Astrocyte of the cerebellum (primary cell): ENCODE data around the gene LDAF1.
"Not testable (repeated sequence)": the region's sequence is repeated elsewhere in the genome, so short reads cannot be mapped to it uniquely, and the experiment has no call there.

Experiments used
- DNase-seq: peaks from one replicate; pipeline ENCODE4 v3.0.0-alpha.2; 2011; ENCODE audit warnings: low read depth
- H3K4me3 ChIP-seq: 2 replicates; pipeline ENCODE4 v1.5.1; 2011; ENCODE audit warnings: mild to moderate bottlenecking, low read depth, low read length, moderate library complexity
- CTCF ChIP-seq: IDR thresholded peaks from 2 replicates; pipeline ENCODE4 v1.5.1; 2012; ENCODE audit warnings: low read length, low read depth, moderate library complexity, mild to moderate bottlenecking; ENCODE audit errors: missing control alignments
- in situ Hi-C: cut with HindIII; loops from 2 replicates; pipeline ENCODE4 v1.10.0; 2017; ENCODE audit warnings: low sequenced_read_pairs

Gene LDAF1

DNA sequence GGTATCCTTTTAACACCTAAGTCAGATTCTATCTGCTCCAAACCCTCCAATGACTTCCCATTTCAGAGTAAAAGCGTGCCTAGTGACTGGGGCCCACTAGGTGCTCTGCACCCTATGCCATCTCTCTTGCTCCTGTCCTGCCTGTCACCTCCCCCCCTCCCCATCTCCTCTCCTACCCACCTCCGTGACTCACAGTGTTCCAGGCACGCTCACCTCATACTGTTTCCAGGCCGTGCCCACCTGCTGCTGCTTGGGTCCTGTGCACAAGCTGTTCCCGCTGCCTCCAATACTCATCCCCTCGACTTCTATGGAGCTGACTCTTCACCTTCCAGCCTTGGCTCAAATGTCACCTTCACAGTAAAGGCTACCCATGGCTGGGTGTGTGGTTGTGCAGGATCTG, 29.5 kb upstream of the LDAF1 start:
- H3K4me3 ChIP-seq = no peak overlapping the region
- in situ Hi-C loops = no loop called here
- no peak for DNase-seq
- TF ChIP-seq CTCF = no peak

GRCh38 chr16:21130811-21131210, 27.7 kb upstream of the LDAF1 start:
- DNase-seq = no peak
- no peak overlapping the region for H3K4me3 ChIP-seq
- no peak for TF ChIP-seq CTCF
- in situ Hi-C loops = no loop called here

DNA sequence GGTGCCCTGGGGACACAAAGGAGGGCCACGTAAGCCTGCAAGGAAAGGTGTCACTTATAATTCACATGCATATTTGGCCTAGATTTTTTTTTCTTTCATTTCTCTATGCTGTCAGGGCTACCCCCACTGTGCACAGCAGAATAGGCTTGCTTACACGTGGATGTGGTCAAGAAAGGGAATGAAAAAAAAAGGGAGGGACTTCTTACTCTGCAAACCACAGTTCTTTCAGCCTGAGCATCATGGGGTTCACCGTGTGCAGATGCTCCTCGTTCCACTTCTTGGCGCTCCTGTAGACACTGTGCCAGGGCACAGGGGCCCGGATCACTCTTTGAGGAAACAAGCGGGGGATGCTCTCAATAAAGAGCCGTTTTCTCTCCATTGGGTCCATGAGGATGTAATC, 24.4 kb upstream of the LDAF1 start:
- no peak for TF ChIP-seq CTCF
- in situ Hi-C loops = no loop called here
- no peak for DNase-seq
- H3K4me3 ChIP-seq = no peak overlapping the region

DNA sequence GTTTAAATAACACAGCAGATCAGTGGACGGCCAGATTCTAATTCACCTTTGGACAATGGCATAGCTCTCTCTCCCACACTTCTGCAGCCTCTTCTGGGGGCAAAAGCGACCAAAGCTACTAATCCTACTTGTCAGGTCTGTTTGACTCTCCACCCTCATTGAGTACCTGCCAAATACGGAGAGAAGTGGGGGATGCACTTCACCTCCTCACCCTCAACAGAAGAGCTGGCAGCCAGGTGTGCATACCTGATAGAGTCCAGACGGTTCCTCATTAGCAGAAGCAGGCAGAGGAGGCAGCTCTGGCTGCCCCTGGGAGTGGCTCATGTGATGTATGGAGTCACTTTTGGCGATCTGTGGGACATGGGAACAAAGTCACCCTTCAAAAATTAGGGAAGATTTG, 12.7 kb upstream of the LDAF1 start:
- no peak for DNase-seq
- in situ Hi-C loops = no loop called here
- TF ChIP-seq CTCF = no peak
- no peak overlapping the region for H3K4me3 ChIP-seq

DNA sequence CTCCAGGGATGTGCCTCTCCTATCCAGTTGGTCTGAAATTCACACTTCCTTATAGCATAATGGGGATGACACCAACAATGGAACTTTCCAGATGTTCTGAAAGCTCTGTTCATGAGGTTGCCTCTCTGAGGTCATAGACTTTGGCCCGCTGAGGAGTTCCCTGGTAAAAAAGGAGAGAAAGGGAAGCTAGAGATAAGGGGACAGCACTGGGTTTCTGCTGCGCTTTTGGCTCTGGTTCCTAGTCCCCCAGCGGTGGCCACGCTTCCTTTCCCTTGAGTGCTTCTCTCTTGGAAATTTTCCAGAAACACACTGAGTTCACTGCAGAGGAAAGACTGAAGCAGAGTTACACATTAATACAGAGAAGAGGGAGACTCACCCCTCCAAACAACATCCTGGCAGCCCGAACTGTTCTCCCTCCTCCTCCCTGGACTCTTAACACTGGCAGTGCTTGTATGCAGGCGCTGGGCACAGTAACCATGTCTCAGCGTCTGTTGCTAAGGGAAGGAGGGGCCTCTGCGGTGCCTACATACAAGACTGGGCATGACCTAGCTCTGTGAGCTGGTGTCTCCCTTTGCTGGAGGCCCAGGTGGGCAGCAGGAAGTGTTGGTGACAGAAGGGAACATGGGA, 8.0 kb upstream of the LDAF1 start, which contains the start of gene DNAH3:
Gene DNAH3, minus strand, starts transcription at position 472 of the 627 bp plus-strand sequence. CDS start 527 bp downstream, outside the sequence.
- H3K4me3 ChIP-seq = no peak within 1 kb of the TSS
- DNase-seq = no peak
- in situ Hi-C loops = no loop called here
- TF ChIP-seq CTCF = no peak

GRCh38 chr16:21152160-21153030, 6.1 kb upstream of the LDAF1 start:
- H3K4me3 ChIP-seq, in situ Hi-C loops, DNase-seq: not testable (repeated sequence)

DNA sequence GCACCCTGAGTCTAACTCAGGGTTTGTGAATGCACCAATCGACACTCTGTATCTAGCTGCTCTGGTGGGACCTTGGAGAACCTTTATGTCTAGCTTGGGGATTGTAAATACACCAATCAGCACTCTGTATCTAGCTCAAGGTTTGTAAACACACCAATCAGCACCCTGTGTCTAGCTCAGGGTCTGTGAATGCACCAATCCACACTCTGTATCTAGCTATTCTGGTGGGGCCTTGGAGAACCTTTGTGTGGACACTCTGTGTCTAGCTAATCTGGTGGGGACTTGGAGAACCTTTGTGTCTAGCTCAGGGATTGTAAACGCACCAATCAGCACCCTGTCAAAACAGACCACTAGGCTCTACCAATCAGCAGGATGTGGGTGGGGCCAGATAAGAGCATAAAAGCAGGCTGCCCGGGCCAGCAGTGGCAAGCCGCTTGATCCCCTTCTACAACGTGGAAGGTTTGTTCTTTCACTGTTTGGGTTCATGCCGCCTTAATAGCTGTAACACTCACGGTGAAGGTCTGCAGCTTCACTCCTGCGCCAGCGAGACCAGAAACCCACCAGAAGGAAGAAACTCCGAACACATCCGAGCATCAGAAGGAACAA, 5.2 kb upstream of the LDAF1 start:
- in situ Hi-C loops = not testable (repeated sequence)

DNA sequence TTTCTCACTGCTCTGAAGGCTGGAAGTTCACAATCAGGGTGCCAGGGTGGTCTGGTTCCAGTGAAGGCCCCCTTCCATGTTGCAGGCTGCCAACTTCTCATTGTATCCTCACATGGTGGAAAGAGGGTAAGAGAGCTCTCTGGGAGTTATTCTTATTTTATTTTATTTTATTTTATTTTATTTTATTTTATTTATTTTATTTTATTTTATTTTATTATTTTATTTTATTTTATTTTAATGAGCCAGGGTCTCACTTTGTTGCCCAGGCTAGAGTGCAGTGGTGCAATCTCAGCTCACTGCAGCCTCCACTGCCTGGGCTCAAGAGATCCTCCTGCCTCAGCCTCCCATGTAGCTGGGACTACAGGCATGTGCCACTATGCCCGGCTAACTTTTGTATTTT, 2.5 kb upstream of the LDAF1 start:
- H3K4me3 ChIP-seq, DNase-seq, in situ Hi-C loops: not testable (repeated sequence)

More for the DNA sequence above, 5.2 kb upstream of the LDAF1 start:
- not testable (repeated sequence) for H3K4me3 ChIP-seq, DNase-seq
